ENCODE results near the gene TLE1.

DNA sequence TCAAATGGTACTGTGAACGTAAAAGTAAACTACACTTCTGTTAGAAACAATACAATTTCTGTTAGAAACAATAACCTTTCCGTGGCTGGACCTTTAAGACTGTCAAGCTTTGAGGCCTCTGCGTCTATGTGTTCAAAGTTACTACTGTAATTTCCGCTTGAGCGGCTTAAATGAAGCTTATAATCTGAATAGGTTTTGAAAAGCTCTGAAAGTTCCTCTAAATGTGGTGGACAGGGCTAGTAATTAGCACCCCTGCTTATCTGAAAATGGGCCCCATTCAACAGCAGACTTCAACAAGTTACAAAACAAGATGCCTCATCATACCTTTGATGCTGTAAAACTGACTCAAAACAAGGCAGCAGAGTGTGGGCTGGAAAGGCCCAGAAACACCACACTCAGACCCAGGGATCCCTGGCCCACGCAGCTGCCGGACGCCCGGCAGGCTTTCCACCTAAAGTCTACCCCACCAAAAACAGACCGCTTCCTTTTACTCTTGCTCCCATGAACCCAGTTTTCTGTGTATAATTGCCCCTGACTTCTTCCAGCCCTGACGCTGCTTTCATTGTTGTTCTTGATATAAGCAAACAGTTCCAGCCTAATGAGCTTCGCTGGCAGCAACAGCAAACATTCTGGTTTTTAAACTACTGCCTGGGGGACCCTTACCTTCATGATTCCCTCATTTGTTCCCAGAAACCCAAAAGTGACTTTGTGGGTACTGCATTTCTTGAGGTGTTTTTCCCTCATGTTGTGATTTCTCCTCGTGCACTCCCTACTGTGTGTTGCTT lies 66.7 kb downstream of the TLE1 start:
- TF ChIP-seq, protein P1, sequence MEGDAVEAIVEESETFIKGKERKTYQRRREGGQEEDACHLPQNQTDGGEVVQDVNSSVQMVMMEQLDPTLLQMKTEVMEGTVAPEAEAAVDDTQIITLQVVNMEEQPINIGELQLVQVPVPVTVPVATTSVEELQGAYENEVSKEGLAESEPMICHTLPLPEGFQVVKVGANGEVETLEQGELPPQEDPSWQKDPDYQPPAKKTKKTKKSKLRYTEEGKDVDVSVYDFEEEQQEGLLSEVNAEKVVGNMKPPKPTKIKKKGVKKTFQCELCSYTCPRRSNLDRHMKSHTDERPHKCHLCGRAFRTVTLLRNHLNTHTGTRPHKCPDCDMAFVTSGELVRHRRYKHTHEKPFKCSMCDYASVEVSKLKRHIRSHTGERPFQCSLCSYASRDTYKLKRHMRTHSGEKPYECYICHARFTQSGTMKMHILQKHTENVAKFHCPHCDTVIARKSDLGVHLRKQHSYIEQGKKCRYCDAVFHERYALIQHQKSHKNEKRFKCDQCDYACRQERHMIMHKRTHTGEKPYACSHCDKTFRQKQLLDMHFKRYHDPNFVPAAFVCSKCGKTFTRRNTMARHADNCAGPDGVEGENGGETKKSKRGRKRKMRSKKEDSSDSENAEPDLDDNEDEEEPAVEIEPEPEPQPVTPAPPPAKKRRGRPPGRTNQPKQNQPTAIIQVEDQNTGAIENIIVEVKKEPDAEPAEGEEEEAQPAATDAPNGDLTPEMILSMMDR (IDR thresholded peaks at IDR 0.05 in 2 of 3, conservative IDR thresholded peaks at IDR 0.05 in 1 of 3; ENCODE audit: control insufficient read depth in 2 of 3, extremely low read depth in 1 of 3, insufficient read depth in 1 of 3, low read depth in 3 of 3, low read length in 3 of 3) = no peak
- TF ChIP-seq PRDM15 (CRISPR knock-in tag; IDR thresholded peaks at IDR 0.05) (no peak), POLR2A (IDR thresholded peaks at IDR 0.05; ENCODE audit: low read depth, low read length) (no peak)

Measured in GM12878 (cell line).